Lower leg skin (tissue), 3 donors: Measurements from ENCODE around the gene KLHL5.

ENCODE experiments used
- CTCF ChIP-seq, 3 donors: fragments of 450-650 bp; IDR thresholded peaks; one replicate each; pipeline ENCODE4 v1.5.1; 2016; ENCODE audit warnings: antibody characterized with exemption in 3 of 3, mild to moderate bottlenecking in 3 of 3, moderate library complexity in 2 of 3
- POLR2A ChIP-seq, 2 donors: fragments of 450-650 bp; IDR thresholded peaks; one replicate each; pipeline ENCODE4 v1.6.1; 2016 to 2017; ENCODE audit warnings: antibody characterized with exemption in 2 of 2, mild to moderate bottlenecking in 1 of 2, moderate library complexity in 1 of 2

GRCh38 chr4:39170301-39170700 lies 108.3 kb downstream of the KLHL5 start:
- TF ChIP-seq CTCF (IDR thresholded peaks at IDR 0.05) (no peak), POLR2A (IDR thresholded peaks at IDR 0.05) (no peak)
